HUES48 (cell line): Measurements from ENCODE around the gene IP6K3.
A peak's percentile ranks its signal among the peaks of the same experiment; 100 is the strongest.

Experiments used
- H3K27ac ChIP-seq: one replicate; pipeline ENCODE4 v1.7.0; 2013; ENCODE audit warnings: low read depth, low read length, inconsistent platforms
- H3K27me3 ChIP-seq: 2 replicates; pipeline ENCODE4 v1.6.1; 2013; ENCODE audit warnings: mild to moderate bottlenecking, low read length; ENCODE audit not compliant: control insufficient read depth, insufficient read depth
- H3K36me3 ChIP-seq: 2 replicates; pipeline ENCODE4 v1.6.1; 2013; ENCODE audit warnings: low read length; ENCODE audit not compliant: control insufficient read depth, insufficient read depth
- H3K4me1 ChIP-seq: 2 replicates; pipeline ENCODE4 v1.6.1; 2013; ENCODE audit warnings: mild to moderate bottlenecking, low read length; ENCODE audit not compliant: control insufficient read depth, insufficient read depth
- H3K4me3 ChIP-seq: 2 replicates; pipeline ENCODE4 v1.5.1; 2013; ENCODE audit warnings: mild to moderate bottlenecking, low read depth, low read length
- H3K9ac ChIP-seq: 2 replicates; pipeline ENCODE4 v1.6.1; 2013; ENCODE audit warnings: mild to moderate bottlenecking, low read depth, low read length, moderate library complexity
- H3K9me3 ChIP-seq: 2 replicates; pipeline ENCODE4 v1.6.1; 2013; ENCODE audit warnings: low read length; ENCODE audit not compliant: control insufficient read depth, insufficient read depth

IP6K3 gene

DNA sequence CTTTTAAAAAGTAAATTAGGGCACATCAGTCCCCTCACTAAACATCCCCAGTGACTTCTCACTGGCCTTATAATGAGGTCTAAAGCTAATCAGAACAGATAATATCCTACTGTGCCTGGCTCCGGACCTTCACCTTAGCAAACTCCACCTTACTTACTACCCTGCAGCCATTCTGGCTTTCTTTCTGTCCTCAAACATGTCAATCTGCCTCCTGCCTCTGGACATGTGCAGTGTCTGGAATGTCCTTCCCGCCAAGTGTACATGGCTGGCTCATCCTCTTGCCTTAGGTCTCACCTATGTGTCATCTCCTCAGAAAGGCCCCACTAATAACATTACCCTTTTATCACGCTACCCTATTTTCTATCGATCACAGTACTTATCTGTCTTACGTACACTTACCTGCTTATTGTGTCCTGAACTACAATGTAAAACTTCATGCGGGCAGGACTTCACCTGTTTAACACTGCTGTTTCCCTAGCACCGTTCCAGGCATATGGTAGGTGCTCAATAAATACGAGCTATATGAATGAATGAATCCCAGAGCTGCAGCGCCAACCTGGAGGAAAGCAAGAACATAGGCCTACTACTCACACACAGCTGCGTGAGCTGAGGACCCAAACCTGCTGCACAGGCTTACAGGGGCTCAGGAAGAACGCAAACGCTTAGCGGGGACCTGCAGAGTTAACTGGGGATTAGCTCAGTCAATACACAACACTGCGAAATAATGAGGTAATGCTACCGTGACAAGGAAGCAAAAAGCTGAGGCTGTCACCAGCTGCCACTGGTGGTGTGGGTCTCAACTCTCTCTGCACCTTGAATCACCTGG, 36.2 kb downstream of the IP6K3 start:
- no peaks in the 10 kb centered on the region for H3K27me3 ChIP-seq
- peak overlapping the region; percentile 80 for H3K4me3 ChIP-seq
- no peak overlapping the region for H3K27ac ChIP-seq
- H3K4me1 ChIP-seq: peaks cover 15% of the 10 kb centered on the region; the same call in 1 of the 2 replicates
- peak overlapping the region; percentile 96; the same call in 1 of the 2 replicates for H3K9ac ChIP-seq
- peaks cover 32% of the 10 kb centered on the region for H3K36me3 ChIP-seq
- H3K9me3 ChIP-seq: no peaks in the 10 kb centered on the region

DNA sequence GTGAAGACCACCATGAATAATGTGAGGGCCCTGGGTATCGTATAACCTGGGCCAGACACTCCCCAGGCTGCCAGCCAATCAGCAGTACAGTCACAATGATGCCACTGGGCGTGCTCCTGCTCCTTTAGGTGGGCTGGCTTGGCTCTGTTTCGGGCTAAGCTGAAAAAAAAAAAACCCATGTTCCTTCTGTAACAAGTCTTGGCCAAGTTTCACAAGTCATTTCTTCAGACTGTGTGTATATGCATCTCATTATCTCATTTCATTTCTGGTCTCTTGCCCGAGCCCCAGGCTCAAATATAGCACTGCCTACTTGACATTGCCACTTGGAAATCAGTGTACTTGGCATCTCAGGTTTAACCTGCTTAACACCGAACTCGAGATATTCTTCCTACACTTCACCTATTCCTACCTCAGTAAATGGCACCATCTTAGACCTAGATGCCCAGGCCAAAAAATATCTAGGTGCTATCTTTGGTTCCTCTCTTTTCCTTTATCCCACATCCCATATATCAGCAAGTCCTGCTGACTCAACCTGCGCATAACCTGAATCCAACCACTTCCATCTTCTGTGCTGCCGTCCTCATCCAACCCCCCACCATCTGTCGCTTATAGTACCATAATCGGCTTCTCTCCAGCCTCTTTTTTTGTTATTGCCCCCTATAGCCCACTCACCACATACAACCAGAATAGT, 37.0 kb downstream of the IP6K3 start:
- H3K27ac ChIP-seq: no peak overlapping the region
- no peaks in the 10 kb centered on the region for H3K27me3 ChIP-seq
- H3K9ac ChIP-seq: no peak overlapping the region
- H3K36me3 ChIP-seq: peaks cover 32% of the 10 kb centered on the region
- H3K9me3 ChIP-seq: no peaks in the 10 kb centered on the region
- peaks cover 15% of the 10 kb centered on the region; the same call in 1 of the 2 replicates for H3K4me1 ChIP-seq
- H3K4me3 ChIP-seq: no peak overlapping the region

DNA sequence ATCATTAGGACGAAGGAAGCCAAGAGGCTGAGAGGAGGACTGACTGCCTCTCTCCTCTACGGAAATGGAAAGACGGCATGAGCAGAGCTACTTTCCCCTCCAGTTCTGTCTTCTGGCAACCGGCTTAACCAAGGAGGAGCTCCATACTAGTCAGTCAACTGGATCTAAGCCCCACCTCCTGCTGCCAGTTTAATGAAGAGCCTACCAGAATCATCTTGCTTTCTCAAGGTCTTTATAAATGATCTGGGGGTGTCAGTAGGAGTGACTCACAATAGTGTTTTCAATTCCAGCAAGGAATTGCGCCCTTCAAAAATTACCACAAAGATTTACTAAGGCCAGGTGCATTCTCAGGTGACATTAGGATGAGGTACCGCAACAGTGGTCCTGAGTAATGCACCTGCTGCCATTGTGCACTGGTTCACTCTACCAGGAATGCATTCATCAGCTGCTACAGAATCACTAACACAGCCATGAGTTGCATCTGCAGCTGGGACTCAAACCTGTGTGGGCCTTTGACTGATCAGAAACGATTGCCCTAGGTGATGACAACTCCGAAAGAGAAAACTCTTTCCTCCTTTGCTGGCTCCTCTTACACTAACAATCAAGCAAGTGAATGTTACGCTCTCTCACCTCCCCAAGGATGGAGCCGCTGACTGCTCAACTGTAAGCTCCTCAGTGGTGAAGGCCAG, 38.0 kb downstream of the IP6K3 start:
- H3K9me3 ChIP-seq: no peaks in the 10 kb centered on the region
- H3K4me1 ChIP-seq: peaks cover 15% of the 10 kb centered on the region; the same call in 1 of the 2 replicates
- H3K4me3 ChIP-seq: no peak overlapping the region
- no peak overlapping the region for H3K9ac ChIP-seq
- H3K27me3 ChIP-seq: no peaks in the 10 kb centered on the region
- peaks cover 35% of the 10 kb centered on the region for H3K36me3 ChIP-seq
- no peak overlapping the region for H3K27ac ChIP-seq

DNA sequence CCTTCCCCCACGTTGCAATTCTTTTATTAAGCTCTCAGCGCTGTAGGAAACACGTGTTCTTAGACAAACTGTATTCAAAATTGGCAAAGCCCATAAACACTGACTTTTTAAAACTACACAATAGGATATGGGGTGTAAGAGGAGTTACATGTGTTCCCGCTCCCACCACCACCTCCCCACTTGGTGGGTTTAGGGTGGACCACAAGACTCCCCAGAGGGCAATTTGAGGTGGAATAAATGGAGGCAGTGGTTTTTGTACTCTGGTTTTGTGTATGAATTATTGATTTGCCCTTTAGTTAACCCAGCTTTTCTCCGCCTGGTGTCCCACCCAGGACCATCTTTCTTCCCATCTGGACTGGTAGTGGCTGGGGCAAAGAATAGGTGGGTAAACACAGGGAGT, 38.9 kb downstream of the IP6K3 start:
- H3K36me3 ChIP-seq: peaks cover 35% of the 10 kb centered on the region
- peaks cover 15% of the 10 kb centered on the region; the same call in 1 of the 2 replicates for H3K4me1 ChIP-seq
- H3K9me3 ChIP-seq: no peaks in the 10 kb centered on the region

GRCh38 chr6:33705955-33706725, 40.6 kb downstream of the IP6K3 start:
- no peaks in the 10 kb centered on the region for H3K9me3 ChIP-seq
- no peak overlapping the region for H3K27ac ChIP-seq
- no peaks in the 10 kb centered on the region for H3K27me3 ChIP-seq
- H3K9ac ChIP-seq: no peak overlapping the region
- H3K36me3 ChIP-seq: peaks cover 37% of the 10 kb centered on the region
- no peak overlapping the region for H3K4me3 ChIP-seq
- peaks cover 12% of the 10 kb centered on the region; the same call in 1 of the 2 replicates for H3K4me1 ChIP-seq

More for the DNA sequence above, 38.9 kb downstream of the IP6K3 start:
- Histone ChIP-seq H3K9ac (no peak overlapping the region), H3K27ac (no peak overlapping the region), H3K27me3 (no peaks in the 10 kb centered on the region), H3K4me3 (no peak overlapping the region)

DNA sequence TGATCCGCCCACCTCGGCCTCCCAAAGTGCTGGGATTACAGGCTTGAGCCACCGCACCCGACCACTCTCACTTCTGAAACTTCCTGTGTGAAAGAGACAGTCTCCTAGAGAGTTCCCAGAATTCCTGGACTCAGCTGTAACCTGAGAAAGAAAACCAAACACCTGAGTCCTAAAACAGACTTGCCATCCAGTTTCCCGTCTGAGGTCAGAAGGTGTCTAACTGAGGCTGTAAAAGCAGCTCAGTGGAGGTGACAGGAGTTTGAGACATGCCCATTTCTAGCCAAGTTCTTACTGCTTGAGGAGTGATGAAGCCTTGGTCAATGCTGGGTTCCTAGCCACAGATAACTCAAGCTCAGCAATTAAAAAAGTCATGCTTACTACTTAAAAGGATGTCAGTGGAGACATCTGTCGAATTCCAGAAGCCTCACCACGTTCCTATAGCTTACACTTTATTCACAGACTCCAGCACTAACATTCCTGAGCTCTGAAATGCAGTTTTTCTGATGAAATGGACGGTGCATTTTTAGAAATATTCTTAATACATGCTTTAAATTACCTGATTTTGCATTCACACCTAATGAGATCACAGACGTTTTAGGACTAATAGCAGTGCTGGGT, 41.3 kb downstream of the IP6K3 start:
- H3K36me3 ChIP-seq: peaks cover 40% of the 10 kb centered on the region
- no peak overlapping the region for H3K27ac ChIP-seq
- no peak overlapping the region for H3K9ac ChIP-seq
- H3K4me1 ChIP-seq: 0 out of 2 replicates have a peak, but pooled peaks cover 6% of the 10 kb centered on the region
- H3K9me3 ChIP-seq: no peaks in the 10 kb centered on the region
- H3K4me3 ChIP-seq: no peak overlapping the region
- no peaks in the 10 kb centered on the region for H3K27me3 ChIP-seq

DNA sequence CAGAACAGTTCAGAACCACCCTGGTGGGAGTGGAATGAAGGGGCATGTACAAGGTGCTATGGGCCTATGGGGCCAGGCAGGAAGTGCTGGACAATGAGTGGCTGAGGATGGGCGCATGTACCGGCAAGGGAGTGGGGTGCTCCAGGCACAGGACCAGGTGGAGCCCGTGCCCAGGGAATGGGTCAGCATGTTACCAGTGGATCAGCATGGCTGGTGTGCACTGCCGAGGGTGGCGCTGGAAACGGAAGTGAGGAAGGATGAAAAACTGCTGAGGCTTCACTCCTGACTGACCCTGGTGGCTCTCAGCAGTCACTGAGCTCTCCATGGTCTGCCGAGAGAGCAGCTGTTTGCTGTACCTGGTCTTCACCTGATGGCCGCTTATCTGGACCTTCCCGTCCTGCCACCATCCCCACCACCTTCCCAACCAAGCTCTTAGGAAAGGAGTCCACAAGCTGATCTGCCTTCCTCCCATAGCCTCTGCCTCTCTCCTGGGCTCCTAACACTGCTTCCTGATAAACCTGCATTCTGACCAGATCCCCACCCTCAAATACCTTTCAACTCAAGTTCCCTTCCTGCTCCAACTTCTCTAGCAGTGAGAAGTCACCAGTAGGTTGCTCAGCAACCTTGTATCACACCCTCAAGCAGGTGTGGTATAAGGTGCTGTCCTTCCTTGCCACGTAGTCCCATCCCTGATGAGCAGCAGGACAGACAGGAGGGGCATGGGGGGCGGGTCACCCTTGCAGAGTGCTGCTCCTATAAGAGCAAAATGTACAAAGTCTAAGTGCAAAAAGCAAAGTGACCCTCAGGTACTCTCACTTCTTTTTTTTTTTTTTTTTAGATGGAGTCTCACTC, 42.3 kb downstream of the IP6K3 start:
- peaks cover 39% of the 10 kb centered on the region for H3K36me3 ChIP-seq

DNA sequence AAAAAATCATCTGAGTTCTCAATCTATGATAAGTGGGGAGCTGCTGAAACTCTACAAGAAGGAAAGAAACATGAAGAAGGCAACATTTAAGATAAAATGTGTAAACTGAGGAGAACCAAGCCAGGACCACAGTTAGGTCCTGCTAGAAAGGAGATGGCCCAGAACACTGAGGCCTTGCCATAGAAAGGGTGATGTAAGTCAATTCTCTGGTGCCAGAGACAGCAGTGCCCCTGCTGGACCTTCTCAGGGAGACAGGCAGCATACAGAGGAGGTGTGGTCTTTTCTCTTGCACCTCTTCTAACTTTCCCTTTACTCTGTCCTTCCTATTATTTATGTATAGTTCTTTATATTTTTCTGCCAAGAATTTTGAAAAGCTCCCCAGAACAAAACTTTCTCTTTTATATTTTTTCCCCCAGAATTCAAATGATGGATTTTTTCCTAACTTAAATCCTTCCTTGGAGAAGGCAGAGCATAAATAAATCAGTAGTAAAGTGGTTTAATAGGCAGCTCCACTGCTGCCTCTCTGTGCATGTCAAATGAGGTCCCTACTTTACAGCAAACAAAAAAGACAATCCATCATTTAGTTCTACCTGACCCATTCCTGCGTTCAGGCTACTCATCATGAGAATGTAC, 44.2 kb downstream of the IP6K3 start:
- H3K9me3 ChIP-seq: no peaks in the 10 kb centered on the region
- no peaks in the 10 kb centered on the region for H3K27me3 ChIP-seq
- peaks cover 39% of the 10 kb centered on the region for H3K36me3 ChIP-seq
- no peak overlapping the region for H3K4me3 ChIP-seq
- no peak overlapping the region for H3K9ac ChIP-seq
- H3K27ac ChIP-seq: no peak overlapping the region
- 0 out of 2 replicates have a peak, but pooled peaks cover 8% of the 10 kb centered on the region for H3K4me1 ChIP-seq

More for the DNA sequence above, 42.3 kb downstream of the IP6K3 start:
- H3K27ac ChIP-seq: no peak overlapping the region
- H3K27me3 ChIP-seq: no peaks in the 10 kb centered on the region
- 0 out of 2 replicates have a peak, but pooled peaks cover 6% of the 10 kb centered on the region for H3K4me1 ChIP-seq
- H3K4me3 ChIP-seq: no peak overlapping the region
- no peaks in the 10 kb centered on the region for H3K9me3 ChIP-seq
- H3K9ac ChIP-seq: no peak overlapping the region

DNA sequence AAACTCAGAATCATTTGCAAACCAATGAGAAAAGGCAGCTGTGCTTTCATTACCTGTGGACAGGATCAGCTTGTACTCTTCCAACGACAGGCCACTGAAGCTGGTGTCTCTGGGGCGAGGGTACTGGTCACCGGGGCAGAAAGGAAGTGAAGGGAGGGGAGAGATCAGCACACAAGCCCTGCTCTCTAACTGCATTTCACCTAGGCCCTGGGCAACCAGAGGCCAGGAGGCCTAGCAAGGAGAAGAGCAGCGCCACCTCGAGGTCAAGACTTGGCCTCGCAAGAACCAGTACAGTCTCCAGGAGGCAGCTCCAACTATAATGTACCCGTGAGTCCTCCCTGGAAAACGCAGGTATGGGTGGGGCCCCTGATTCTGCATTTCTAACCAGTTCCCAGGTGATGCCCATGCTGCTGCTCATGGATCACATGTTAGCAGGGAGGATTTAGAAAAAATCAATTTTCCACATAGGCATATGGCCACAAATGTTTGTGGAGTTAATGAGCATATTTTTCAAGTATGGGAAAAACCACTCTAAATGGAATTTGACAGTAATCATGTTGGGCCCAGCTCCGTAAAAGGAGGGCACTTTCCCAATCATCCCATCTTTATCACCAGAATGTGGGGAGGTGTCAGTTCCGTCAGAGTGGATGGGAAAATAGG, 46.2 kb downstream of the IP6K3 start:
- H3K4me1 ChIP-seq: peaks cover 6% of the 10 kb centered on the region; the same call in 1 of the 2 replicates
- H3K36me3 ChIP-seq: peaks cover 58% of the 10 kb centered on the region
- H3K27ac ChIP-seq: no peak overlapping the region
- H3K4me3 ChIP-seq: no peak overlapping the region
- H3K9ac ChIP-seq: no peak overlapping the region
- H3K9me3 ChIP-seq: no peaks in the 10 kb centered on the region
- no peaks in the 10 kb centered on the region for H3K27me3 ChIP-seq
